T follicular helper cell (primary cell): ENCODE data around the gene SCYL1.
A peak's percentile ranks its signal among the peaks of the same experiment; 100 is the strongest.
"Not testable (repeated sequence)": the region's sequence is repeated elsewhere in the genome, so short reads cannot be mapped to it uniquely, and the experiment has no call there.

Source experiments
- DNase-seq: peaks from one replicate; pipeline ENCODE4 v3.0.0-alpha.2; 2020; ENCODE audit warnings: low read depth

Gene SCYL1

GRCh38 chr11:65553301-65554001 lies 28.6 kb downstream of the SCYL1 start:
- peak; percentile 69 for DNase-seq

- DNase-seq, result no peak
Measured at GRCh38 chr11:65554057-65554818, 29.4 kb downstream of the SCYL1 start.

GRCh38 chr11:65554842-65555430 lies 30.1 kb downstream of the SCYL1 start:
- no peak for DNase-seq

GRCh38 chr11:65555693-65556231 lies 30.9 kb downstream of the SCYL1 start:
- DNase-seq, result no peak

- DNase-seq, result no peak
Measured at GRCh38 chr11:65556470-65557279, 31.8 kb downstream of the SCYL1 start.

- DNase-seq, result no peak
Measured at GRCh38 chr11:65557280-65558001, 32.6 kb downstream of the SCYL1 start.

GRCh38 chr11:65558002-65558929 lies 33.4 kb downstream of the SCYL1 start, which contains the start of gene LTBP3:
Gene LTBP3, minus strand, starts transcription at chr11:65558359. Its CDS starts 400 bp downstream, at chr11:65557959.
- no peak for DNase-seq

GRCh38 chr11:65558930-65559509 lies 34.1 kb downstream of the SCYL1 start:
- DNase-seq, result no peak

GRCh38 chr11:65559535-65559934 lies 34.7 kb downstream of the SCYL1 start:
- DNase-seq, result no peak

- no peak for DNase-seq
Measured at GRCh38 chr11:65559951-65560537, 35.2 kb downstream of the SCYL1 start.

- DNase-seq, result no peak
Measured at GRCh38 chr11:65560555-65561418, 35.9 kb downstream of the SCYL1 start.

- DNase-seq, result no peak
Measured at GRCh38 chr11:65562020-65562419, 37.1 kb downstream of the SCYL1 start.

- no peak for DNase-seq
Measured at GRCh38 chr11:65562788-65563187, 37.9 kb downstream of the SCYL1 start.

- DNase-seq, result no peak
Measured at GRCh38 chr11:65563601-65564000, 38.7 kb downstream of the SCYL1 start.

- not testable (repeated sequence) for DNase-seq
Measured at GRCh38 chr11:65564879-65565559, 40.1 kb downstream of the SCYL1 start.

GRCh38 chr11:65565624-65566453 lies 41.0 kb downstream of the SCYL1 start:
- DNase-seq, result no peak
